ENCODE results near the gene ASB2.
A peak's percentile ranks its signal among the peaks of the same experiment; 100 is the strongest.

The ASB2 gene

DNA sequence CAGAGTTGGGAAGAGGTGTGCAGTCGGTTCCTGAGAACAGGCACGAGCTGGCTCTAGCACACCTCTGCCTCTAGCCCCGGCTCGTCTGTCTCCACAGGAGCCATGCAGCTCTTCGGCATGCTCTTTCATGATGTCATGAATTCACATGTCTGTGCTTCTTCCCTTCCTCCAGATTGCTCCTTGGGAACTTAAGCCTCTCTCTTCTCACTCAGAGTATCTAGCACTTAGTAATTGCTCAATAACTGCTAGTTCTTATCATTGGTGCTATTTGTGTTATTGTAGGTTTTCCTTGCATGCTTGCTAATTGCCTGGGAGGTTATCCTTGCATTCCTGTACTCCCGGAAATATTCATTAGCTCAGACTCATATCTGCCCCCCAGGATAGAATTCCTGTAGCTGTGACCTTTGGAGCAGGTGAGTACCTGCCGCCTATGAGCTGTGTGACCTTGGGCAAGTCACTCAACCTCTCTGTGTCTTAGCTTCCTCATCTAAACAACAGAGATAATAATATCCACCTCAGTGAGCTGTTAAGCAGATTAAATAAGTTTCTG, 29.8 kb downstream of the ASB2 start:
- DNase-seq (ENCODE audit: low read depth), result peak; percentile 58

DNA sequence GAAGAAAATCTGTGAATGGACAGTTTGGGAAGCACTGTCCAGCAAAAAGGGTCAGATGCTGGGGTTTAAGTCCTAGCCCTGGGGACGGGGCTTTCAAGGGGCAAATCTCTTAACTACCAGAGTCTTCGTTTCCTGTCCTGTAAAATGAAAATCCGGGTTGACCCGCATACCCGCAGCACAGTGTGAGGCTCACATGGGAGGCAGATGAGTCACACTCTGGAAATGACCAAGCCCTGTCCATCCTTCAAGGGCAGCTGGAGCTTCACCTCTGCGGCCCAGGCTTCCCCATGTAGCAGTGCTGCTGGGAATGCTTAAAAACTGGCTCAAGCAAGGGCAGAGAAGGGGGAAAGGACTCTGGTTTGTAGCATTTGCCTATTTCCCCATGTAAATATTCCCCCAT, 30.3 kb downstream of the ASB2 start:
- DNase-seq (ENCODE audit: low read depth), result peak; percentile 48

DNA sequence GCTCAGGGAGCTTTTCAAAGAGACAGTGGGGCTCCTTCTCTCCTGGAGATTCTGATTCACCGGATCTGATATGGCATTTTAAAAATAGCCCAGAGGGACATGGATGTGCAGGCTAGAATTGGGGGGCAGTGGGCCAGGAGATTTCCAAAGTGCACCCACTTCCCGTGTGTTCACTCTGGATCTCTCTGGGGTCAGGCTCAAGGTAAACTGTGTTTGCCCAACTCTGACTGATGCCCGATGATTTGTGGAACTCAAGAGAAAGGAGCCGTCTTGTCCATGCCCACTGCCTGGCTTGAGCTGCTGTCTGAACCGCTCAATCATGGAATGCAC, 31.3 kb downstream of the ASB2 start:
- no peak for DNase-seq (ENCODE audit: low read depth)

DNA sequence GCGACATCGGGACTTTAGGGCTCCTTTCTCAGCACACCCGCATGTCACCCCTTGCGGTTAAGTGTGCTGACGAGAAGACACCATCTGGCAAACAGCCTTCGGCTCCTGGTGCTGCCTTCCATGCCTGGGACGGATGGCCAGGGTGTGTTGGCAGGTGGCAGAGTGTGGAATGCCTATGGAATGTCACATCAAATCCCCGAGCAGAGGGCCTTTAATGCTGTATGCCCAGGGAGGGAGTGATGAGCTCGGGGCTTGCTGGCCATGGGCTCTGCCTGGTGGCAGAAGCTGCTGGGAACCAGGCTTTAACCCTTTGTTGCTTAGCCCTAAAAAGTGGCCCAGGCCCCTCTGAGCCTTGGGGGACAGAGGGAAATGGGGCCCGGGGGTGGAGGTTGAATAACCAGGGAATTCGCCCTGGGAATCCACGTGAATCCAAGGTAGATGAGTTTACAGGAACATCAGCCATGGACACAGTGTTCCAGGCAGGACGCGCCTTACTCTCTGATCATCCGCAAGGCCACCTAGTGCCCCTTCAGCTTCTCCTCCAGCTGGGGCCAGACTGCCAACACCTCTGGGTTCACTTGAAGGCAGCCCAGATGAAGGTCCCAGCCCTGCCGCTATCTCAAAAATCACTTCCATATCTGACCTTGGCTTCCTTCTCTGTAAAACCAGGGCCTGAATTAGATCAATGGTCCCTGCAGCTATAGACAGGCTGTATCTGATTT, 31.9 kb downstream of the ASB2 start:
- DNase-seq (ENCODE audit: low read depth), result no peak

DNA sequence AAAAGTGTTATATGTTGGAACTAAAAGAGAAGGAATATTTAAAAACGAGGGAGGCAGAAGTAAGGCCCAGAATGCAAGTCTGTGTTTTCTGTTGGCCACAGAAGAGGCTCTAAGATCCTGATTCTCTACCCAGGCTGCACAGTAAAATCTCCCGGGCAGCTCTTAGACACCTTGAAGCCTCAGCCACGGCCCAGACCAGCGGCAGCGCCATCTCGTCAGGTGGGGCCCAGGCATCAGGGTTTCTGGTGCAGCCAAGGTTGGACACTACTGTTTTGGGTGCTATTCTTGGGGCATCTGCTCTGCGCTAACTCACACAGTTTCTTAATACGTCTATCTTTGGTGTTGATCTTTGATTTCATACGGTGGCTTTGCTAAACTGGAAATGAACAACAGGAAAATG, 32.4 kb downstream of the ASB2 start:
- no peak for DNase-seq (ENCODE audit: low read depth)

DNA sequence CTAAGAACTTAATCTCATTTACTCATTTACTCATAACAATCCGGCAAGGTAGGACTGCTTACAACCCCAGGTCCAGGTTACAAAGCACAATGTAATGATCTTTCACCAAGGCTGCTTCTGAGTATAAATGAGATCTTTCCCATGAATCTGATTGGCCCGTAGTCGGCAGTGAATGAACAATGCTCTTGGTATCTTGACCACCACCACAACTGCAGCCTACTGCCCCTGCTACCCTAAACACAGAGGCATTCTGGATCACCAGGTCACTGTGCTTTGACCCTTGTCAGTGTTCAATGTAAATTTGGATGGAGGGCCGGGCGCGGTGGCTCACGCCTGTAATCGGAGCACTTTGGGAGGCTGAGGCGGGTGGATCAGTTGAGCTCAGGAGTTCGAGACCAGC, 33.3 kb downstream of the ASB2 start:
- peak; percentile 77 for DNase-seq (ENCODE audit: low read depth)

DNA sequence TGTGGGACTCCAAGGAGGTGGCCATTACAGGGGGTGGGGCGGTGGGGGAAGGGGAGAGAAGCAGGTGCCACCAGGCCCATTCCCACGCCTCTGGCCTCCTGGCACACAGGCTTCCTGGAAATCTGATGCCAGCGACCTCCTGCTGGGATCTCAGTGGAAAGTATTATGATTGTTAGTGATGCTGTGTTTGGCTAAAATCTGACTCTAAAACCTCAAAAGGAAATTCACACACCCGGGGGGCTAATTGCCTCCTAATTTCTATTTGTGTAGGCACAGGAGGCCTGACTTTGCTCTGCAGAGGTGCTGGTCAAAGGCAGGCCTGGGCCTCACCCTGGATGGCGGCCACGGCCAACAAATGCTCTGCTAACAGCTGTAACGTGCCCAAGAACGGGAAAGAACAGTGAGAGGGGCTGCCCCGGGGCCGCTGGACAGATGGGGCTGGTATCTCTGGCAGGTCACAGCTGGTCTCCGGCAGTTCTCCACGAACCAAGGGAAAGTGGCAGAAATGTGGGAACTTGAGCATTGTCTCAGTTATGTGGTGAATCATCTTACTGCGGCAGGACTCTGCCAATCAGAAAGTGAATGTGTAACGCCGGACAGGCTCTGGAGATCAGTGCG, 35.0 kb downstream of the ASB2 start:
- DNase-seq (ENCODE audit: low read depth), result peak; percentile 70

DNA sequence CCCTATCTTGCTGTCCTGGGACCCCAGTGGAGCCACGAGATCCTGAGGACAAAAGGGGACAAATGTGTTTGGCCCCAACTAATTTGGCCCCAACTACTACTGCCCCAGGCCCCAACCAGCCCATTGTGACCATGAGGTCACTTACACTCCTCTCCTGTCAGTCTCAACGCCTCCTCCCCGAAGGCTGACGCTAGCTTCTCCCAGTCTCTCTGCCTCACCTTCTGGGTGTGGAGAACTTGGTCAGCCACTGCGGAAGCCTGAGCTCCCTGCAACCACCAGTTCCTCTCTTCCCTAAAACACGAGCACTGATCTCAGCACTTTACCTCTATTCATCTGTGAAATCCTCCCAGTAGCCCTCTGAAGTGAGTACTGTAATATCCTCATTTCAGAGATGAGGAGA, 35.9 kb downstream of the ASB2 start:
- DNase-seq (ENCODE audit: low read depth), result no peak

DNA sequence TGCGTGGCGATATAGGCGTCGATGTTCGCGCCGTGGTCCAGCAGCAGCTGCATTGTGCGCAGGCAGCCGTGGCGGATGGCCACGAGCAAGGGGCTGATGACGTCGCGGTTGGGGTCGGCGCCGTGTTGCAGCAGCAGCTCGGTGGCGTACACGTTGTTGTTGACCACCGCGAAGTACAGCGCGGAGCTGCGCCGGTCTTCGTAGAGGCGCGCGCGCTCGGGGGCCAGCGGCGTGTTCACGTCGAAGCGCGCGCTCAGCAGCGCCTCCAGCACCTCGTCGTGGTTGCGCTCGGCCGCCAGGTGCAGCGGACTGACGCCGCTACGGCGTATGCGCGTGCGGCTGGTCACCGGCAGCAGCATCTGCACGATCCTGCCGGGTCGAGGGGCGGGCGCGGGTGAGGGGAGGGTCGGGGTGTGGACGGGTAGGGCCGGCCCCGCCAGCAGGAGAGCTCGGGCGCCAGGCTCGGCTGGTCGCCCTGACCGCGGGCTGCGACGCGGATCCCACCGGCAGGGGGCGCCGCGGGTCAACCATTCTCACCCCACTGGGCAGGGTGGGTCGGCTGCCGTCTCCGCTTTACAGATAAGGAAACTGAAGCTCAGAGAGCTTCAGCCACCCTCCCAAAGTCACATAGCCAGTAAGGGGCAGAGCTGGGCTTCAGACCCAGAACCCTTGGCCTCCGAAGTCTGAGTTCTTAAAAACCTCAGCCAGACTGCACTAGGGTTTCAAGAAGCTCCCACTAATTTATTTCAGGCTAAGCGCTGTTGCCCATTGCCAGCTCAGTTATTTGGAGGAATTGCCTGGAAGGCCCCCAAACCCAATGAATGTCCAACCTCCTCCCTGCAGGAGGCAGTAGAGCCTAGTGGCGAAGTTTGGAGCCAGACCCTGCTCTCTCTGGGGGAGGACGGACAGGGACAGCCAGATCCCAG, 36.8 kb downstream of the ASB2 start:
- DNase-seq (ENCODE audit: low read depth), result peak; percentile 65

DNA sequence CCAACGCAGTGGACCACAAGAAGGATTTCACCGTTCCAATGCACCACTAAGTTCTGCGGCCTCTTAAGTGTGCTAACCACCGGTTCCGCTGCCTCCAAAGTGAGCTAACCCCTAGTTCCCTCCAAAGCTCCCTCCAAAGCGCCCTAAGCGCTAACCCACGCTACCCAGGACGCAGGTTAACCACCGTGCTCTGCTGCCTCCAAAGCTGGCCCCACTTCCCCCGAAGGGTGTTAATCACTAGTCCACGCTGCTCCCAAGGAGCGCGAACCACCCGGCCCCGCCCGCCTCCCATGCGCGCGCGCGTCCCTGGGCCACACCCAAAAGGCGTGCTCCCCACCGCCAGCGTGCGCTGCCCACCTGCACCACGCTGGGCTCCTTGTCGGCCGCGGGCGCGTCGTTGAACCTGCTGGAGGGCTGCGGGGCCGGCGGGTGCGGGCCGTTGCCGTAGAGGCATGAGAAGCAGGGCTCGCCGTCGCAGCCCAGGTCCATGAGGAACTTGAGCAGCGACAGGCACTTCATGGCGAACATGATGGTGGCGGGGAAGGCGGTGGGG, 37.5 kb downstream of the ASB2 start:
- DNase-seq (ENCODE audit: low read depth), result no peak

DNA sequence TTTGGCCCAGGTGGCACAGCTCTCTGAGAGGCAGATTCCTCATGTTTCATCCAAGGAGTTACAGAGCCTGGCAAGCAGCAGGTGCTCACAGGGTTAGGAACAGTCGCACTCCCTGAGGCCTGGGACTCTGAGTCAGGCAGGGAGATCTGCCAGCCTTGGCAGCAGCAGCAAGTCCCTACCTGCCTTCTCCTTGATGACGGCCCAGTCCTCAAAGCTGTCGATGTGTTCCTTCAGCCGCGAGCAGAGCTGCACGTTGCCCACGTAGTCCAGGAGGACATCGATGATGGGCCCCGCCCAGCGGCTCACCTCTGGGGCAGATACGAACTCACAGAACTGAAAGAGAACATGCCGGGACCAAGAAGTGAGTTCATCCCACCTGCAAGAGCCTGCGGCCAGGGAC, 38.9 kb downstream of the ASB2 start:
- DNase-seq (ENCODE audit: low read depth), result no peak

DNA sequence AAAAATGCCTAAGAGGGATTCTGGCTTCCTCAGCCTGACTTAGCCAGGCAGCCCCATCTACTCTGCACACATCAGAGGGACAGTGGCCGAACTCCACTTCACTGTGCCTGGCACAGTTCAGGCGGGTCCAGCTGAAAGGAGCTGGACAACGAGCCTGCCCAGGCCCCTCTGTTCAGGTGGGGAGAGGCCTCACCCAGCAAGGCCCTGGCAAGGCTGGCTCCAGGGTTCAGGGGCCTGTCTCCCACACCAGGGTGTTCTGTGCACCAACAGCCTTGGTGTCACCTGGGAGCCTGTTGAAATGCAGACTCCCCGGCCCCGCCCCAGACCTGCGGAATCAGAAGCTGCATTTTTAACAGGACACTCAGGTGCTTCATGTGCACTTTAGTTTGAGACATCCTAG, 39.4 kb downstream of the ASB2 start:
- no peak for DNase-seq (ENCODE audit: low read depth)

DNA sequence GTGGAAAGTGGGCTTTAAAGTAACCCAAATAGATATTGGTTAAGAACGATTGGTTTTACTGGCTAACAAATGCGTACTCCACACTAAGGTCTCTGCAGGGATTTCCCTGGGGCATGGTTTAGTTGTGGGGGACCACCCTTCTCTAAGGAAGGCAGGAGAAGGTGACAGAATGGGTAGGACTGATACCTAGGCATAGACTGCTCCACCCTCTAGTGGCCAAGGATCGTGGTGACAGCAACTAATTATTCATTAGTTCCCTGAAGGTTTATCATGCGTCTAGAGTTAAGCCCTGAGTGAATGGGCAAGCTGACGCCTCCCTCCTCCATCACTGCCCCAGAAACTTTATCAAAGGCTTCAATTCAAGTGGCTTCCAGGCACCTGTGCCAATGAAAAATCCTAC, 40.1 kb downstream of the ASB2 start:
- DNase-seq (ENCODE audit: low read depth), result no peak

DNA sequence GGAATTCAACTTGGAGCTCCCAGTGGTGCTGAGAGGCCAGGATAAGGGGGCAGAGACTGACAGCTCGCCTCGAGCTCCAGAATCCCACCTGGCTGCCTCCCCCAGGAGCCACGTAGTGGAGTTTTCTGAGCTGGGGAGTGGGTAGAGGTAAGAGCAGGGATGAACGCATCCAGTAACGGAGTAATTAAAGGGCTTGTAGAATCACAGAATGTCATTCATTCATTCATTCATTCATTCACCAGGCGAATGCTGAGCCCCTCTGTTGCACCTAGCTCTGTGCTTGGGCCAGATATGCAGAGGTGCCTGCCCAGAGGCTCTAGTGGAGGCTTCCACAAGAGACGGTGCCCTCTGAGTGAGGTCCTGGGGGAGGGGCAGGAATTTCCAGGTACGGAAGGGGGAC, 41.2 kb downstream of the ASB2 start:
- DNase-seq (ENCODE audit: low read depth), result no peak

DNA sequence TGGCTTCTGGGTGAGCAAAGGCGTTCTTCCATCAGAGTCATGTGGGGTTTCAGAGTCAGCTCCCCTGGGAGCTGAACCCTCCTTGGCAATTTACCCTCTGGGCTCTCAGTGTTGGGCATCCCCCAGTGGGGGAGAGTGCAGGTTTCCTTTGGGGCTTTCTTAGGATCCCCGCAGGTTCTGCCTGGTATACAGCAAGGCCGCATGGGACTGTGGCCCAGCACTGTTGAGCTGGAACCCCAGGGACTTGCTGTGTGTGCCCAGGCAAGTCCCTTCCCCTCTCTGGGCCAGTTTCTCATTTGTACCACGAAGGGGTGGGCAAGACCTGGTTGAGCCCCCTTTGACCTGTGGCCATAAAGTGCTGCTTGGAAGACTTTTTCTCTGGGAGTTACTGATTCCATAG, 43.7 kb downstream of the ASB2 start:
- no peak for DNase-seq (ENCODE audit: low read depth)

DNA sequence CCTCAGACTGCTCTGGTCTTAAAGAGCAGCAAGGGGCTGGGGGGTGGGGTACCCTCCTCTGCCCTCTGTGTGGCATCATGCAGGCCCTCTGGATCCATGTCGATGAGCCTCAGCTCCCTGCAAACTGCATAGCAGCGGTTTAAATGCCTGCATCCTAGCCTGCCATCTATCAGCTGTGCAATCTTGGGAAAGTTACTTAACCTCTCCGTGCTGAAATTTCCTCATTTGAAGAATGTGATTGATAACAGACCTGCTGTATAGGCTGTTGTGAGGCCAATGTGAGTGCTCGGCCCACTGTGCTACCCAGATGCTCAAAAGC, 45.4 kb downstream of the ASB2 start:
- no peak for DNase-seq (ENCODE audit: low read depth)

DNA sequence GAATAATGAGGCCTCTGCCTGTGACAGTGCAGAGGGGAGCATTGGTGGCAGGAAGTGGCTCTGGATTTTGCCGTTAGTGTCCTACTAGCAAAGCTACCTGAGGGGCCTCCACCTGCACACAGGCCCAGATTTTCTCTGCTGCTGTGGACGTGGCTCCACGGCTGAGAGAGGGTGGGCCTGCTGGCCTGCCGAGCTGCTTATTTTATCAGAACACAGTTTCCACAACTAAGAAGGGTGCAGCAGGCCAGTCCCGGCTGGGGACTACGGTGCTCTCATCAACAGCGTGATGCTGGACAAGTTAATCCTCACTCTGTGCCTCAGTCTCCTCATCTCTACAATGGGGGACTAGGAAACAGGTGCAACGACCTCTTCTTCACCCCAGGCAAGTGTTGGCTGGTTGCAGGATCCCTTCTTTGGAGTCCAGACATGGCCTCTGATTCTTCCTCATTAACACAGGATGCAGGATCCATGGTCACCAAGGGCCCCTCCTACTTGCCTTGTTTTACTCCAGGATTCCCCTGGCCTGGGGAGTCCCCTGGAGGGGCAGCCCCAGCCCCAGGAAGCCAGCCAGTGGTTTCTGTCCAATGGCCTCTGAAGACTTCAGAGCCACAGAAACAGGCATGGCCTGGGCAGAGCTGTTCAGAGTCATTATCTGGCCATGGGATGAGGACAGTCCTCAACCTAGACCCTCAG, 45.9 kb downstream of the ASB2 start:
- DNase-seq (ENCODE audit: low read depth), result no peak

DNA sequence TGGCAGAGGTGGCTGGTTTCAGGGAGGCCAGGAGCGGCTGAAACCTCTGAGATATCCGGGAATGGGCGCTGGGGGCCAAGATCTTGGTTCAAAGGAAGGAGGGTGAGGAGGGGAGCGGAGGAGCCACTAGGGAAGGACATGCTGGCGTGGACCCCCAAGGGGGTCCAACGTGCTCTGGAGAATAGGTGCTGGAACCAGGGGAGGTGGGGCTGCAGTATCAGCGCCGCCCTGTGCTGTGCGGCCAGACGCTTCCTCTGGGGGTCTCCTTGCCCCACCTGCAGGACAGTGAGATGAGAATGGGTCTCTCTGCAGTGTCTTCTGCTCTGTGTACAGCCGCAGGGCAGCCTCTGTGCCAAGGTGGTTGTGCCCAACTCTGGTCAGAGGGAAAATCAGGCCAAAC, 46.7 kb downstream of the ASB2 start:
- DNase-seq (ENCODE audit: low read depth), result no peak

DNA sequence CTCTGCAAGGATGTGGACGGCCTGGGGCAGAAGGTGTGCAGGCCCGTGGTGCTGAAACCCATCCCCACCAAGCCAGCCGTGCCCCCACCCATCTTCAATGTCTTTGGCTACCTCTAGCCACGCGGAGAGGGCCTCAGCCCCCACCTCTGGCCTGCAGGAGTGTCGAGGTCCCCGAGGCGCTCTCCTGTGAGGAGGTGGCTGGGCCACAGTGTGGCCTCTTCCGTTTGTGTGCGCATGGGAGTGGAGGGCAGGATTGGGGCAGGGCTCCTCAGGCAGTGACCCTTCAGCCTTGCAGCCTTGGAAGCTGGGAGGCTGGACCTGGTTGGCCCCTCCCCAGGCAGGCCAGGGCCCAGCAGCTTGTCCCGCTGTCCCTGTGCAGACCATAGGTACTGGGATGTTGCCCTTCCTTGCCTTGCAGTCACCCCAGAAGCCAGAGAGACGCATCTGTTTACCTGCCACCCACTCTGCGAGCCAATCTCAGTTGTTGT, 47.3 kb downstream of the ASB2 start:
- DNase-seq (ENCODE audit: low read depth), result no peak

DNA sequence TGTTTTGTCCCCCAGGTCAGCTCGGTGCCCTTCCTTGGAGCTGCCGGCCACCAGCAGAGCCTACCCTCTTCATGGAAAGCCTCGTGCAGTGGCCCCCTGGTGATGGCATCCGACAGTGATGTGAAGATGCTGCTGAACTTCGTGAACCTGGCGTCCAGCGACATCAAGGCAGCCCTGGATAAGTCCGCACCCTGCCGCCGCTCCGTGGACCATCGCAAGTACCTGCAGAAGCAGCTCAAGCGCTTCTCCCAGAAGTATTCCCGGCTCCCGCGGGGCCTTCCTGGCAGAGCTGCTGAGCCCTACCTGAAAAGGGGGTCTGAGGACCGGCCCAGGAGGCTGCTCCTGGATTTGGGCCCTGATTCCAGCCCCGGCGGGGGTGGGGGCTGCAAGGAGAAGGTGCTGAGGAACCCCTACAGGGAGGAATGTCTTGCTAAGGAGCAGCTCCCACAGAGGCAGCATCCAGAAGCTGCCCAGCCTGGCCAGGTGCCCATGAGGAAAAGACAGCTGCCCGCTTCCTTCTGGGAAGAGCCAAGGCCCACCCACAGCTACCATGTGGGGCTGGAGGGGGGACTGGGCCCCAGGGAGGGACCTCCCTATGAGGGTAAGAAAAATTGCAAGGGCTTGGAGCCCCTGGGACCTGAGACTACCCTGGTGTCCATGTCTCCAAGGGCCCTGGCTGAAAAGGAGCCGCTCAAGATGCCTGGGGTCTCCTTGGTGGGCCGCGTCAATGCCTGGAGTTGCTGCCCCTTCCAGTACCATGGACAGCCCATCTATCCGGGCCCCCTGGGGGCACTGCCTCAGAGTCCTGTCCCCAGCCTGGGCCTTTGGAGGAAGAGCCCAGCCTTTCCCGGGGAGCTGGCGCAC, 48.0 kb downstream of the ASB2 start:
- DNase-seq (ENCODE audit: low read depth), result no peak

DNA sequence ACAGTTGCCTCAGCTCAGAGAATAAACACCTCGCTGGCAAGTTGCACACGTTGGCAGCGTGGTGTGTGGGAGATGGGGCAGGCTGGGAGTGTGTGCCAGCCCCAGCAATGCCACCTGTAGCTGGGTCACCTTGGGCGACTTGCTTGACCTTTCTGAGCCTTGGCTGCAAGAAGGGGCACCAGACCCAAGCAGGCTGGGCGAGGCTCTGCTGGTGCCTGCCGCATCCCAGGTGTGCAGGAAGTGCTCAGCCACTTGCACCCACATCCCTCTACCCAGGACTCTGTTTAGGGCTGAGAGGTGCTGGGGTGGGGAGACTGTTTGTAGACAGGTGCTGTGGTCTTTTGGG, 48.6 kb downstream of the ASB2 start:
- DNase-seq (ENCODE audit: low read depth), result no peak

All from iris pigment epithelial cell (primary cell).